Endothelial cell of umbilical vein (primary cell): Measurements from ENCODE around the gene REC8. TPM values are rescaled to one million over a fixed set of nuclear protein-coding genes. Genes with fewer than 3 reads are reported as not detected.

Experiments
- BruUV-seq: library from RNA; stranded (reverse); fragments of 400-500 nt; replicated peaks from 2 replicates; lab custom pipeline; 2021; lab: Mats Ljungman, UMichigan
- CTCF ChIA-PET: fragments of 300-600, 350-600 bp; sonication (Branson Sonifier 250); formaldehyde crosslinking; loops from one replicate; lab custom pipeline; 2021; ENCODE audit warnings: antibody characterized with exemption, inconsistent platforms; lab: Charles Lee
- POLR2A ChIA-PET: fragments of 300-600, 350-600 bp; sonication (Branson Sonifier 250); formaldehyde crosslinking; loops from one replicate; lab custom pipeline; 2021; ENCODE audit warnings: antibody characterized with exemption, inconsistent platforms; lab: Charles Lee
- DNase-seq: peaks from one replicate; pipeline ENCODE4 v3.0.0-alpha.2; 2011; ENCODE audit warnings: low read depth, low spot score
- FAIRE-seq: peaks from 2 replicates; lab custom pipeline; 2011; peaks lifted over from hg19 to GRCh38; lab: Jason Lieb, UNC
- H2AFZ ChIP-seq: 2 replicates; pipeline ENCODE4 v1.6.0; 2012; ENCODE audit warnings: low read depth, low read length, control low read depth, inconsistent platforms
- H3K27ac ChIP-seq: 2 replicates; pipeline ENCODE4 v1.5.1; 2011; ENCODE audit warnings: low read depth, mild to moderate bottlenecking, control low read depth, low read length, moderate library complexity; ENCODE audit not compliant: insufficient read depth
- H3K27me3 ChIP-seq, 2 experiments: 2 replicates each; pipeline versions ENCODE4 v1.6.0 to v1.6.1; 2011; ENCODE audit warnings: low read length in 2 of 2, mixed read lengths in 1 of 2; ENCODE audit not compliant: control insufficient read depth in 2 of 2, insufficient read depth in 2 of 2
- H3K36me3 ChIP-seq, 2 experiments: 2 replicates in 1 of 2; 3 replicates in 1 of 2; pipeline ENCODE4 v1.5.1; 2011; ENCODE audit warnings: low read length in 2 of 2, mild to moderate bottlenecking in 1 of 2, moderate library complexity in 1 of 2; ENCODE audit not compliant: control insufficient read depth in 2 of 2, insufficient read depth in 2 of 2; ENCODE audit errors: extremely low read depth in 1 of 2
- H3K4me1 ChIP-seq: 3 replicates; pipeline ENCODE4 v1.5.1; 2011; ENCODE audit warnings: mild to moderate bottlenecking, low read length; ENCODE audit not compliant: control insufficient read depth, insufficient read depth; ENCODE audit errors: extremely low read depth
- H3K4me2 ChIP-seq: 2 replicates; pipeline ENCODE4 v1.6.1; 2011; ENCODE audit warnings: low read length, control low read depth, mixed read lengths; ENCODE audit not compliant: insufficient read depth
- H3K4me3 ChIP-seq, 3 experiments: fragments of 200-600 bp in 1 of 3; sonication (generic), shearing (Covaris generic) in 1 of 3; replicated peaks in 1 of 3; 2 replicates each; pipeline ENCODE4 v1.5.1; 2011 to 2016; ENCODE audit warnings: control low read depth in 3 of 3, low read length in 3 of 3, mild to moderate bottlenecking in 2 of 3, inconsistent platforms in 1 of 3, low read depth in 1 of 3, moderate library complexity in 1 of 3; ENCODE audit not compliant: insufficient read depth in 1 of 3
- H3K79me2 ChIP-seq: 2 replicates; pipeline ENCODE4 v1.6.0; 2012; ENCODE audit warnings: low read length, inconsistent platforms; ENCODE audit not compliant: control insufficient read depth, insufficient read depth
- H3K9ac ChIP-seq: replicated peaks from 2 replicates; pipeline ENCODE3; 2011; ENCODE audit warnings: low read length, control low read depth; ENCODE audit not compliant: insufficient read depth; ENCODE audit errors: extremely low read depth
- H3K9me1 ChIP-seq: replicated peaks from 3 replicates; pipeline ENCODE4 v1.6.0; 2011; ENCODE audit warnings: mild to moderate bottlenecking, low read length; ENCODE audit not compliant: control insufficient read depth, insufficient read depth; ENCODE audit errors: extremely low read depth
- H3K9me3 ChIP-seq: replicated peaks from 2 replicates; pipeline ENCODE4 v1.5.1; 2012; ENCODE audit warnings: low read length, inconsistent platforms; ENCODE audit not compliant: control insufficient read depth, insufficient read depth
- H4K20me1 ChIP-seq: replicated peaks from 2 replicates; pipeline ENCODE3; 2011; ENCODE audit warnings: mild to moderate bottlenecking, low read length; ENCODE audit not compliant: control insufficient read depth, insufficient read depth; ENCODE audit errors: extremely low read depth
- CTCF ChIP-seq, 2 donors: IDR thresholded peaks; 1 replicate in 1 of 2; 2 replicates in 1 of 2; pipeline ENCODE4 v1.5.1; 2011; ENCODE audit warnings: low read length in 2 of 2, mild to moderate bottlenecking in 2 of 2, moderate library complexity in 2 of 2, control low read depth in 1 of 2, inconsistent platforms in 1 of 2, low read depth in 1 of 2; ENCODE audit not compliant: insufficient read depth in 1 of 2; ENCODE audit errors: extremely low read depth in 1 of 2
- EZH2 ChIP-seq: IDR thresholded peaks from 2 replicates; pipeline ENCODE4 v1.6.1; 2012; ENCODE audit warnings: borderline replicate concordance, low read depth, mild to moderate bottlenecking, moderate library complexity, low read length, inconsistent platforms; ENCODE audit not compliant: severe bottlenecking
- FOS ChIP-seq: IDR thresholded peaks from 2 replicates; pipeline ENCODE4 v1.6.1; 2011; ENCODE audit warnings: mild to moderate bottlenecking, low read length, moderate library complexity, borderline replicate concordance; ENCODE audit not compliant: insufficient read depth
- GATA2 ChIP-seq: IDR thresholded peaks from 2 replicates; pipeline ENCODE4 v1.7.0; 2011; ENCODE audit warnings: low read depth, mild to moderate bottlenecking, moderate library complexity, mixed read lengths, low read length; ENCODE audit not compliant: insufficient read length, insufficient read depth
- JUN ChIP-seq: IDR thresholded peaks from 2 replicates; pipeline ENCODE4 v1.6.1; 2011; ENCODE audit warnings: borderline replicate concordance, low read depth; ENCODE audit not compliant: insufficient read length, insufficient read depth
- MYC ChIP-seq: IDR thresholded peaks from one replicate; pipeline ENCODE4 v1.6.1; 2011; ENCODE audit warnings: mild to moderate bottlenecking, low read depth, low read length
- POLR2A ChIP-seq: IDR thresholded peaks from 2 replicates; pipeline ENCODE4 v1.6.1; 2012; ENCODE audit warnings: low read depth, mild to moderate bottlenecking, control low read depth, low read length
- POLR2AphosphoS5 ChIP-seq: IDR thresholded peaks from 2 replicates; pipeline ENCODE4 v1.6.1; 2012; ENCODE audit warnings: low read depth, mild to moderate bottlenecking, control low read depth, low read length, moderate library complexity; ENCODE audit not compliant: insufficient read depth
- dilution Hi-C: fragments of 300-500 bp; cut with MboI; formaldehyde crosslinking; loops from one replicate; pipeline ENCODE4 v1.15.0; 2019; ENCODE audit warnings: low sequenced_read_pairs; ENCODE audit not compliant: extremely low pct_ligation_motif_present
- intact Hi-C: fragments of 100-400 bp; cut with micrococcal nuclease; formaldehyde crosslinking; loops from one replicate; pipeline ENCODE4 v1.10.0; 2022
- polyA plus RNA-seq, 4 experiments: library from polyadenylated mRNA; depleted of rRNA in 3 of 4; stranded (reverse) in 3 of 4; unstranded in 1 of 4; fragments of >200 nt; gene quantifications; 2 replicates each; pipeline versions ENCODE4 v1.2.1 to v1.2.3, GENCODE V29; 2011 to 2012; ENCODE audit warnings: missing spikeins in 1 of 4
- total RNA-seq: library from RNA; stranded (reverse); gene quantifications from 2 replicates; pipeline ENCODE4 v1.2.3, GENCODE V29; 2021

REC8 gene
- total and polyA plus RNA-seq, 2 donors (not counting 3 experiments of a cell fraction or from before 2014, with no cell fraction given): 12.5 to 33.6 TPM

- H3K27me3 ChIP-seq: no peaks in the 10 kb centered on the region
- peaks cover 5% of the 10 kb centered on the region for H3K79me2 ChIP-seq
- CTCF ChIA-PET: interaction anchor here (0.9 to 1.2 kb wide), 3 partner anchors 24 to 111 kb away, joined by 3 read pairs; partner anchors contain the start of gene IRF9
- POLR2A ChIA-PET: interaction anchor here (1.2 kb wide), 1 partner anchor 24 kb away, joined by 3 read pairs; the partner anchor contains the start of gene IRF9
- FAIRE-seq (no peak), DNase-seq (no peak)
- no peak overlapping the region for H3K4me2 ChIP-seq
- no peak overlapping the region for H3K27ac ChIP-seq
- H2AFZ ChIP-seq: no peak overlapping the region
- peaks cover 0 to 30% of the 10 kb centered on the region in 2 experiments for H3K36me3 ChIP-seq
- TF ChIP-seq CTCF (IDR thresholded peaks at IDR 0.05; ENCODE audit: extremely low read depth in 1 of 2, insufficient read depth in 1 of 2, low read depth in 1 of 2, low read length in 2 of 2) (no peak), EZH2 (no peak), MYC (no peak), FOS (no peak), POLR2A (no peak), POLR2AphosphoS5 (no peak), GATA2 (no peak), JUN (no peak)
- H3K4me1 ChIP-seq: peaks cover 6% of the 10 kb centered on the region
- no peaks in the 10 kb centered on the region for H4K20me1 ChIP-seq
- H3K9me3 ChIP-seq: no peaks in the 10 kb centered on the region
- no peak overlapping the region for H3K9ac ChIP-seq
- dilution Hi-C loops (no loop called here), intact Hi-C loops (no loop called here)
- no peak overlapping the region for H3K4me3 ChIP-seq
- no peaks in the 10 kb centered on the region for H3K9me1 ChIP-seq
- BruUV-seq: no TSS peak
Measured at GRCh38 chr14:24185026-24185425, 13.1 kb downstream of the REC8 start.
